ENCODE data around the gene GFAP. TPM values are rescaled to one million over a fixed set of nuclear protein-coding genes. Genes with fewer than 3 reads are reported as not detected.

GFAP gene
- total RNA-seq, 1 experiment from 2014 or later, result not detected

- BruUV-seq (replicated peaks), result no TSS peak
- Mint-ChIP-seq H3K9me3 (ENCODE audit: low read depth, unreplicated experiment) (no peaks in the 10 kb centered on the region), H3K4me3 (ENCODE audit: low read depth, unreplicated experiment) (no peak overlapping the region), H3K27ac (ENCODE audit: unreplicated experiment) (no peak overlapping the region), H3K36me3 (ENCODE audit: insufficient read depth, unreplicated experiment) (no peaks in the 10 kb centered on the region), H3K27me3 (ENCODE audit: unreplicated experiment) (peaks cover 39% of the 10 kb centered on the region), H3K4me1 (ENCODE audit: low read depth, unreplicated experiment) (peaks cover 33% of the 10 kb centered on the region)
- CTCF ChIA-PET, result interaction anchor here (1.3 kb wide), 1 partner anchor 107 kb away, joined by 4 read pairs; no protein-coding TSS in a partner anchor
- no peak for TF ChIP-seq CTCF (IDR thresholded peaks at IDR 0.05; ENCODE audit: unreplicated experiment)
- intact Hi-C loops (cut with micrococcal nuclease; ENCODE audit: unreplicated experiment), result loop anchor here (10.0 kb wide), 1 partner anchor 222 kb away; the partner anchor contains the start of genes ACBD4 and PLCD3
- no peak for DNase-seq
Observed at GRCh38 chr17:44912763-44913544, 2.3 kb downstream of the GFAP start.

- Mint-ChIP-seq H3K4me3 (ENCODE audit: low read depth, unreplicated experiment) (peak overlapping the region; percentile 54), H3K27me3 (ENCODE audit: unreplicated experiment) (peaks cover 44% of the 10 kb centered on the region), H3K4me1 (ENCODE audit: low read depth, unreplicated experiment) (peaks cover 22% of the 10 kb centered on the region), H3K27ac (ENCODE audit: unreplicated experiment) (no peak overlapping the region), H3K36me3 (ENCODE audit: insufficient read depth, unreplicated experiment) (no peaks in the 10 kb centered on the region), H3K9me3 (ENCODE audit: low read depth, unreplicated experiment) (no peaks in the 10 kb centered on the region)
- no TSS peak for BruUV-seq (replicated peaks)
- TF ChIP-seq CTCF (IDR thresholded peaks at IDR 0.05; ENCODE audit: unreplicated experiment), result peak; percentile 86
- DNase-seq, result peak; percentile 86
- CTCF ChIA-PET, result interaction anchor here (0.6 to 2.2 kb wide), 16 partner anchors 9 to 224 kb away, joined by 3 to 17 read pairs (median 3); partner anchors contain the start of genes ACBD4, EFTUD2 and KIF18B
- intact Hi-C loops (cut with micrococcal nuclease; ENCODE audit: unreplicated experiment), result loop anchor here (10.0 kb wide), 1 partner anchor 223 kb away; the partner anchor contains the start of genes ACBD4 and PLCD3
Observed at GRCh38 chr17:44911133-44912001, 3.9 kb downstream of the GFAP start.

- peaks cover 51% of the 10 kb centered on the region for H3K27me3 Mint-ChIP-seq (ENCODE audit: unreplicated experiment)
- intact Hi-C loops (cut with micrococcal nuclease; ENCODE audit: unreplicated experiment), result loop anchor here (10.0 kb wide), 1 partner anchor 224 kb away; the partner anchor contains the start of genes ACBD4 and PLCD3
- H3K27ac Mint-ChIP-seq (ENCODE audit: unreplicated experiment), result no peak overlapping the region
- H3K4me1 Mint-ChIP-seq (ENCODE audit: low read depth, unreplicated experiment), result peaks cover 22% of the 10 kb centered on the region
- CTCF ChIA-PET, result interaction anchor here (0.6 to 2.2 kb wide), 18 partner anchors 10 to 225 kb away, joined by 3 to 17 read pairs (median 4); partner anchors contain the start of genes ACBD4, EFTUD2 and KIF18B
- H3K36me3 Mint-ChIP-seq (ENCODE audit: insufficient read depth, unreplicated experiment), result no peaks in the 10 kb centered on the region
- no peaks in the 10 kb centered on the region for H3K9me3 Mint-ChIP-seq (ENCODE audit: low read depth, unreplicated experiment)
- DNase-seq, result no peak
- no peak for TF ChIP-seq CTCF (IDR thresholded peaks at IDR 0.05; ENCODE audit: unreplicated experiment)
- BruUV-seq (replicated peaks), result no TSS peak
- no peak overlapping the region for H3K4me3 Mint-ChIP-seq (ENCODE audit: low read depth, unreplicated experiment)
Observed at GRCh38 chr17:44910231-44911106, 4.8 kb downstream of the GFAP start.
